GM18517 (cell line): ENCODE results near the gene SNX5.
A peak's percentile ranks its signal among the peaks of the same experiment; 100 is the strongest.
"Not testable (repeated sequence)": the region's sequence is repeated elsewhere in the genome, so short reads cannot be mapped to it uniquely, and the experiment has no call there.

Experiments
- ATAC-seq: cut with Tn5 transposase; IDR thresholded peaks from one replicate; pipeline ENCODE4 v1.9.1; 2021; ENCODE audit warnings: mild to moderate bottlenecking, moderate library complexity; ENCODE audit not compliant: unreplicated experiment

SNX5 gene

DNA sequence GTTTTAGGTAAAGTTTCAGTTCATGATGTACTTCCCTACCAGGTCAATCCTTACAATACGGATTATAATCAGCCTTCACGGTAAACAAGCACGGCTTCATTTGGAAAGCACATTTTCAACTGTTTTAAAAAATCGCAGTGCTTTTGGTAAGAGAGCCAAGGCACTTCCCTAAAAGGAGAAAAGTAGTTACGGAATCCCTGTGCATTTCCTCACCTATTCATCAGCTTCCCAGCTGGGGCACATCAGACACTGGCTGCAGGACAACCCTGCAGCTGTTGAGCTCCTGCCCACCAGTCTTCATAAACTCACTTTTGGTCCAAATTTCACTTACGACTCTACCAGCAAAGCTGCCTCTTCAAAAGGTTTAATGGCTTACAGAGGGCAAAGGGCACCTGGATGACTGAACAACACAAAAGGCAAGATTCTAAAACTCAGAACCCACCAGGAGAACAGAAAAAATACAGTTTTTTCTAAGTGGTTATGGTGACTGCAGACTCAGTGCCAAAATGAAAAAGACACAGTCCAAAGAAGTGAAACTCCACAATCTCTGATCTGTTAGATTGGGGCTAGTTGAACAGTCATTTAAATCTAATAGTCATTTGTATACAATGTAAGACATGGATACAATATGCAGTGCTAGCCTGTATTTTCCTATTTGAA, 7.5 kb downstream of the SNX5 start:
- ATAC-seq = no peak

DNA sequence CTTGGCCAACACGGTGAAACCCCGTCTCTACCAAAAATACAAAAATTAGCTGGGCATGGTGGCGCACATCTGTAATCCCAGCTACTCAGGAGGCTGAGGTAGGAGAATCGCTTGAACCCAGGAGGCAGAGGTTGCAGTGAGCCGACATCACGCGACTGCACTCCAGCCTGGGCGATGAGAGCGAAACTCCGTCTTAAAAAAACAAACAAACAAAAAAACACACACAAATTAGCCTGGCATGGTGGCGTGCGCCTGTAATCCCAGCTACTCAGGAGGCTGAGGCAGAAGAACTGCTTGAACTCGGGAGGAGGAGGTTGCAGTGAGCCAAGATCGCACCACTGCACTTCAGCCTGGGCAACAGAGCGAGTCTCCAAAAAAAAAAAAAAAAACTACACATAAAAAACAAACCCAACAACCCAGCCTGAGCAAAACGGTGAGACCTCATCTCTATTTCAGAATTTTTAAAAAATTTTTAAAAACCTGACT, 8.2 kb downstream of the SNX5 start:
- ATAC-seq = not testable (repeated sequence)

DNA sequence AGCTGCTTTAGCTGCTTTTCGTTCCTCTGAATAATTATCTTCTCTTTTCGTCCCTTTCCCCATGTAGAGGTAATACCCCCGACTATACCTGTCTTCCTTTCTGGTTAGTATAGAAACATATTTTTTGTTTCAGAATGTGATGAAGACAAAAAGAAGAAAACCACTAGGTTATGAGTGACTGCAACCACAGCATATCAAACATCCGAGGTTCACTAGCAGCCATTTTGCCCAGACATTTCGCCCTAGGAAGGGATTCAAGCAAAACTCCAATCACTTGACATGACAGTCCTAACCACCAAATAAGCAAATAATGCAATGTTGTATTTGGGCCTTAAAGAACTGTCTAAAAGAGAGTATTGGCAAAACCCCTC, 9.4 kb downstream of the SNX5 start:
- ATAC-seq = no peak

DNA sequence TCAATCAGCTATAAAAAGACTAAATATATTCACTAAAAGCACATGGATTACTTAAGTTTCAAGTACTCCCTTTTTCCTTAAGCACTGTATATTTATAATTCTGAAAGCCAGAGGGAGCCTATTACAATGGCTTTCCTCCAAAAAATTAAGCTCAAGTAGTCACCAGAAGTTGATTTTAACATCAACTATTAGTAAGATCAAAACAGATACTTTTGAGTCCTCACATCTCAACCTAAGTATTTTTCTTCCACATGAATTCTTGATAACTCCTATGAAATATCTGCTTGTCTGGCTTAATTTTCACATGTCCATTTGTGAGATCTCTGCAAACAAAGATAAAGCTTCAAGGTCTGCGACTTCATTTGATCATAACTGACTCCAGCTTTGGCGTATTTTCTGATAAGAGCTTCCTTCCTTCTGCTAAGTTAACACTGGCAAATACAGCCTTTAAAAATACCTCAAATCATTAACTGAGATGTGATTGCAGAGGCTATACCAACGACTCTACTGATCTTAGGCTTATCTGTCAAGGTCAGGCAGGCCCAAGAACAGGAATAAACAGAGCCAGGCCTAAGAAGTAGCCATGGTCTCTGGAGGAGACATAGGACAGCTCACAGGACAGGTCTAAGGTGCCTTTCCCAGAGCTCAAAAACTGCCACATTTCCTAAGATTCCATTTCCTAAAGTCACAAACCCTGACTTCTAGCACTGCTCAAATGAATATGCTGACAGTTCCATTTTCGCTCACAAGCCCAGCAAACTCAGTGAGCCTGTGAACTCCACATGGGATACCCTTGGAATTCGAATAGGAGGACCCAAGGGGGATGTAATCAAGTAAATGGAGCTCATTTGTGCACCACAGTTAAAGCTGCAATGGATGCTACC, 10.0 kb downstream of the SNX5 start:
- no peak for ATAC-seq

DNA sequence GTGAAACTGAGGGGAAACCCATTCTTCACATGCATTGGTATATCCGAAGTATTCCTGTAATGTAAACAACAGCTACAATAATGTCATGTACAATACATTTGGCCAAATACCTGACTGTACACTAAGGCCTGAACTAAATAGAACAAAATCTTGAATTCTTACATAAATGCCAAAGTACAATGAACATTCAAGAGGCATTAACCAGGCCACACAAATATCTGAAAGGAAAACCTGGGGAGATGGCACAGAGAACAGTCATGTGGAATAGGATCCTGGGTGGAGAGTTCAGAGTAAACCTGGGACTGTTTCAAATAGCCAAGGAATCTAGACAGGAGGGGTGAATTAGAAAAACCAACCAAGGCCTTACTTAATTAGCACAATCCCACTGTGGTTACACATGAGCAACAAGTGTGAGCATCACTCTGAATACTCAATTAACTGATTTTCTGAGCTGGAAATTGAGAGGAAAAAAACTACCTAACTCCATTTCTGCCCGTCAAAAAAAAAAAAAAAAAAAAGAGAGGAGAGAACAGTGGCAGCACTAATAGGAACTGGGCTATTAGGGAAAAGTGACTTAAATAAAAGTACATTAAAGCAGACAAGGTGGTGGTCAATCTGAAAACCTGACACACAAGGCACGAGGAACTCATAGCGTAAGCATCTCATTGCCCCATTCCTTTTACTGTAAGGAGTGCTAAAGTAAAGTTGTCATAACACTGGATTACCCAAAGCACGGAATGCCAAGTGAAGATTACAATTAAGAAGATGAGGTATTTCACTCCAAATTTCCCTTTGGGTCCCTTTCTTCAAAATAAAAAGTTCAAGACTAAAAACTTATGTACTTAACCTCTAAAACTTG, 10.9 kb downstream of the SNX5 start:
- no peak for ATAC-seq

DNA sequence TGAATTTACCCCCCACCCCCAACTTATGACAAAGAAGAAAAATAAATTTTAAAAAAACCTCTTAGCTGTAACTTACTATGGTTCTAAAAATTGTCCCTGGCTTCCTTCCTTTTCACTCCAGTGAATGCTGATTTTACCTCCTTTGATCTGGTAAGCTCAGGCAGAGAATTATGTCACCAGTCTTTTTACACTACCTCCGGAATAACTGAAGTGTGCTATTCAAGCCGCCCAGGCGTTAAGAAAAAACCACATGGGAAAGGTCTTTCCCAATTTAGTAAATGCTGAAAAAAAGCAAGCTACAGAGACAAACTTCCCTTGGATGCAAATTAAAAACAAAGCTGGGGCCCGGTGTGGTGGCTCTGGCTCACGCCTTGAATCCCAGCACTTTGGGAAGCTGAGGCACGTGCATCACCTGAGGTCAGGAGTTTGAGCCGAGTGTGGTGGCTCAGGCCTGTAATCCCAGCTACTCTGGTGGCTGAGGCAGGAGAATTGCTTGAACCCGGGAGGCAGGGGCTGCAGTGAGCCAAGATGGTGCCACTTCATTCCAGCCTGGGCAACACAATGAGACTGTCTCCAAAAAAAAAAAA, 12.4 kb downstream of the SNX5 start:
- no peak for ATAC-seq

DNA sequence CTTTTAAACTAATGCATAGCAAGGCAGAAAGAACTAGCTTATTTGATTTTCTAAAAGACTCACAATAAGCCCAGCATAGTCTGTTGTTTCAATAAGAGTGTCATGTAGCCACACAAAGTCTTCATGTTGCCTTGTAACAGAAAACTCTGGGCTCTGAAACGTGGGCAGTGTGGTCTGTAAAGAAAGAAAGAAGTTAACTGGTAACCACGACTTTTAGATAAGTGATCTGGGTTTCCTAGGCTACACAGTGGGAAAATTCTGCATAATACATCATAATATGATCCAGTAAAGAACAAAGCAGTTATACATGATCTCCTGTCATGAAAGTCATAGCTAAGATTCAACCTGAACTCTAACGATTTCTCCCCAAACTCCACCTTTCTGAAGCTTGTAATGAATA, 13.3 kb downstream of the SNX5 start:
- no peak for ATAC-seq

DNA sequence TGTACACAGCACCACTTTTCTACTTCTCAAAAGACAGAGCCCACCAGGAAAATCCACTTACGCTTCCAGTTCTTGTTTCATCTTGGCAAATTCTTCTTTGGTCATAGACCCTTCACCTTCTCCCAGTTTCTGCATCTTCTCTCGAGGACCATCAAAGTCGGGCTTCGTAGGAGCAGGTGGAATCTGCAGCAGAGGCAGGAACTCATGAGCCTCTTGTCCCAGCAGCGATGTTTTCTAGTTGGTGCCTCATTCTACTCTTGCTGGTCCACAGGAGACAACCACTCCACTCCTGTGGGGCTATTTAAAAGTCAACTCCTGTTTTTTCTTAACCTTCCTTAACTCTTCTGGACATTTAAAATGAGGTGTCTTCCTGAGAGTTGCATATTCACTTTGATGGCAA, 14.7 kb downstream of the SNX5 start:
- no peak for ATAC-seq

DNA sequence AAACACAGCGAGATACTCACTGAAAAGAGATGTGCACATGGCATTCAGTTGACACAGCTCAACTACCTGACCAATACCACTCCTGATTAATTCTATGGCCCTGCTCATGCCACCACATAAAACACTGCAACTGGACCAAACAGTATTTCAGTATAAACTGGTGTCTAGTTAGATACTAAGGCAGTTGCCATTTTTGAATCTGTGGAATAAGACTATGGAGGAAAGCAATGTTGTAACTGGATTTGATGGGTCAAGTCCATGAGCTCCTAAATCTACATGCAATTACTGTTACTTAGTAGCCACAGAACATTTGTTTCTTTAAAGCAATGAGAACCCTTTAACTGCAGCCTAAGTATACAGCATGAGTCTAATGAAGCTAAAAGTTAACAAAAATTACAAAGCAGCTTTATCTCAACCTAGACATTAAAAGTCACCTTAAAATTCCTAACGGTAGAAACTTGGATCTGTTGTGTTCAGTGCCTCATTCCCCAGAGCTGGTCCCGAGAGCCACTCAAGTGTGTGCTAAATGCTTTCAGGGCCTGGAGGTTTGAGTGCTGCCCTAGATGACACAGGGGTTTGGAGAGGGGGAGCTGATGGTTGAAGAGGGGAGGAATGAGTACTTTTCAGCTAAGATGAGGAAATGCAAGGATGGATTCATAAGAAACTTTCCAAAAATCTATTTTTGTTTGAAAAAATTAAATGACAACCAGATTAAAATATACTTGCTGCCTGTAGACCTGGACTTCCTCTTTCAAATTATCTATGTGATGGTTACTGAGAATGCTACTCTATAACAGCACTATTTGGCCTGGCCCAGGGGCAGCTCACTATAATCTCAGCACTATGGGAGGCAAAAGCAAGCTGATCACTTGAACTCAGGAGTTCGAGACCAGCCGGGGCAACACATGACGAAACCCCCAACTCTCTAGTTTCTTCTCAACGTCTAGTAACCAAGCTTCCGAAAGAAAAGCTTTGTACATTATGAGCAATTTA, 15.6 kb downstream of the SNX5 start:
- no peak for ATAC-seq

DNA sequence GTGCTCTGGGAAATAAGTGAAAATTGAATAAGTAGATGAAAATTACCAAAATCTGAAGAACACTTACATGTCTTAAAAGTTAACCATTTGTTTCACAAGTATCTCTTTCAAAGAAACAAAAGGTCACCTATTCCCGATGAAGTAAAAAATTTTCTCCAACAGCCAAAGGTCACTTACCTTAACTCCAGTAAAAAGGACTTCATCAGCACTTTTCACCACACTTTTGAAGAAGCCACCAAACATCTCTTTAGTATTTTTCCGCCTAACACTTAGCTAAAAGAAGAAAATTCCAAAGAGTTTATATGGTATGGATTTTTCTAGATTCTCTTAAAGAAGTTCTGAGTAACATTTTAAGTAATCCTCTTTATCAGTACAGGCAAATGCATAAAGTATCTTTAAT, 17.3 kb downstream of the SNX5 start:
- no peak for ATAC-seq

DNA sequence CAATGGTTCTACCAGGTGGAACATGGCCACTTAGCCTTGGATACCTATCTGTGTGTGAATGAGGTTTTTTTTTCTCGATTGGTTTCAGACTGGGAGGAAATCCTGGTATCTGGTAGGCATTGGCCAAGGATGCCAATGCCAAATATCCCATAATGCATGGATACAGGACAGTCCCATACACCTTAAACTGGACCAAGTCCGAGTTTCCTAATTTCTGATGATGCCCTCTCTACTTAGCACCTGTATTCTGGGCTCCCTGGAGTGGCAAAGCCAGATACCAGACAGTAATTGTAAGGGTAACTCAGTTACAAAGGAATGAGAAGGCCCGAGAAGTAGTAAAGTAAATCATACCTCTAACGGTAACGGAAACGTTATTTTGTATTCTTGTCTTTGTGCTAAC, 17.9 kb downstream of the SNX5 start:
- ATAC-seq = no peak

DNA sequence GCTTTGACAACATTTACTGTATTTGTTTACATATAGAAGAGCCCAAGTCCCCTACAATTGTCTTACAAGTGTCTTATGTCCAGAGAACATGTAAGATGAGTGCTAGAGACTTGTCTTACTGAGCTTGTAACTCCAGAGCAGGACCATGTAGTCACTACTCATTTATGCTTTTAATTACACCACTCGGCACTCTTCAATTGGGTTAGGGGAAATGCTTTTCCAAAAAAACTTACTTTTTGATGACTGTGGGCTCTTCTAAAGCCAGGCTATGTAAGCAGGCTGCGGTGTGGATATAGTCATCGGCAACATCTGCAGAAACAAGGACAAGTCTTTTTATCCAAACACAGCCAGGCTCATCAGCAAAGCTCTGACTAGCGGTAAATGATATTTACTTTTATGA, 18.7 kb downstream of the SNX5 start:
- ATAC-seq = no peak

DNA sequence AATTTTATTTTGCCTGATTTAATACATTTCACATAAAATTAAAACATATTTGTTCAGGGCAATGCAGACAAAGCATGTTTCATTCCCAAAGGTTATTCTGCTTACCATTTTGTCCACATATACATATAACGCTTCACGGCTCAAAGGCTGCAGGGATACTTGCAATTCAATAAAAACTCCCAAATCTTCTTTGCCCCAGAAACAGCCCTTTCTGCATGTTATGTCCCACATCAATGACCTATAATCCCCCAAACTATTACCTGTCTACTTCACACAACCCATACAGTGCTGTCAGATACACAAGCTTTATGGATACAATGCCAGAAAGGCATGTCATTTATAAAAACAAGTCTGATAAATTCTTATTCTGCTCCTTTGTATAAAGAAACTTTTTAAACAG, 20.2 kb downstream of the SNX5 start:
- ATAC-seq = no peak

DNA sequence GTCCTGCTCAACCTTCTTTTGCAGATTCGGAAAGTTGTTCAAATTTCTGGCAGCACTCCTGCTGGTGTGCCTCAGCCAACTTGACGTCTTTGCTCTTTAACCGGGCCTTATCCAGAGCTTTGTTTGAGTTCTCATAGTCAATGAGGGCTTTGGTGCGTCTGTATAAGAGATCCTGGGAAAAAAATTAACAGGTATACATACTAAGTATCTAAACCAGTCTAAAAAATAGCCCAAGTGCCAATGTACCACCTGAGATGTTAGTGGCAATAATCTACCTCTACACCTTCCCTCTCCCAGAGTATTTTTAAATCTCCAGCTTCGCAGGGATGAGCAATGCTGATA, 21.1 kb downstream of the SNX5 start:
- no peak for ATAC-seq

DNA sequence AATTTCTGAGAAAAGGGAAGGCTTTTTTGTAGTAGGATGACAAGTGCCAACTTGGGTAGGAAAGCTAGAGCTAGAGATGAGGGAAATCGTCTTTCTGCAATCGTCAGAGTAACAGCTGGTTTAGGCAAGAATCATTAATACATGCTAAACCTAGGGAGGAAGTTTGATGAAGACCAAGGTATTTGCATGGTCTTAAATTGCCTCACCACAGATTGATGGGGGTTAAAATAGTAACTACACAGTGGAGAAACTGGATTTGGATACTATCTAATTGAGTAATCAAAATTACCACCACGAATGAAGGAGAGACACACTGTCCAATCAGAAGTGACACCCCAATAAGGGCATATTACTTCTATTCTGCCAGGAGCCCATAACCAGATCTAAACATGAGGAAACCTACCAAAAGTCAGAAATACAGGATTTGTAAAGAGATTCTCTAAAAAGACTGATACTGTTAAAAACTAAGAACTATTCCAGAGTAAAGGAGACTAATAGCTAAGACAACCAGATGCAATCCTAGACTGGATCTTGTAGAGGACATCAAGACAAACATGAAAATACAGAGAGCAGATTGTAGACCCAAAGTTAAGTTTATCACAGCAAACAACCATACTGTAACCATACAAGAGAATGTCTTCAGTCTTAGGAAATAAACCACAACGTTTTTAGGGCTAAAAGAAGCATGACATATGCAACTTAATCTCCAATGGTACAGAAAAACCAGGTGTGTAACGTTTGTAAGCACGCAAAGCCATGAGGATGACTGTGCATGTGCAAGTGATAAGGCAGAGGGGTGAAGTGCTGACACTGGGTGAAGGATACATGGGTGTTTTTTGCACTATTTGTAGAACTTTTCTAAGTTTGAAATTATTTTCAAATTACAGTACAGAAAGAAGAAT, 21.8 kb downstream of the SNX5 start:
- ATAC-seq = no peak

DNA sequence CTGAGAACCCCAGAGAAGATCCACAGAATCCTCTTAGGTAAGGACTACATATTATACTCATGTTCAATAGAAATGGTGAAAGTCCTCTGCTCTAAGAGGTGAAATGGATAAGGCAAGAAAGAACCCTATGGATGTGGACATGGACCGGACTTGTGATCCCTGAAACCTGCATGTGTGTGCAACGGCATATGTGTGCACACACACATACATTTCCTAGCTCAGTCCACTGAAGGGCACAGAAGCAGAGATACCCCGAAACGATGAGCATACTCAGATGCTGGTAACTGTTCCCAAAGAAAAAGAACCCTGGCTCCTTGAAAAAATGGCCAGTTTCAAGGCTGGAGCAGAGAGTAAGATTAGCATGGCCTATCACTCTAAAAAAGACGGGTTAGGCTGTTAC, 22.6 kb downstream of the SNX5 start:
- no peak for ATAC-seq

DNA sequence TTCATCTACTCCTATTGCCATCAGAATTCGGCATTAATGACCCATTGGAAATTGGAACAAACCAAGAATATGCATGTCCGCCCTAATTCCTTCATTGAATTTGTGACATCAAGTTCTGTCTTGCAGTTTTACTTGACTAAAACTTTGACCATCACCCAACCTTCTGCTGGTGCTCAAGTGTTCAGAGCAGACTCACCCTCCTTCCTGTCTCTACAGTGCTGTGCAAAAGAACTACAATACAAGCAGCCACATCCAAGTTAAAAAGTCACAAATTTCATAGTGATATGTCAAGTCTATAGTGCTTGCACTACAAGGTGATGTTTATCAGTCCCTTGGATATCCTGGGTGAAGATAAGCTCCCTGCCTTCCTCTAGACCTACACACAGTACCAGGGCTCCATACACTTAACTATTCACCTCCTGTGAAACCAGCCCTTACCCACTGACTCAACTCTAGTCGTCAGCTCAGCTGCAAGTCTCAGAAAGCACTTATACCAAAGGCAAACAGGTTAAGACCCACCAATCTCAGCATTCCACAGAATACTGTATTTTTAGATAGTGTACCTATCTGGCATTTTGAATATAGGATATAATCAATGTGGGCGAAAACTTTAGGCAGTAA, 23.6 kb downstream of the SNX5 start:
- no peak for ATAC-seq

DNA sequence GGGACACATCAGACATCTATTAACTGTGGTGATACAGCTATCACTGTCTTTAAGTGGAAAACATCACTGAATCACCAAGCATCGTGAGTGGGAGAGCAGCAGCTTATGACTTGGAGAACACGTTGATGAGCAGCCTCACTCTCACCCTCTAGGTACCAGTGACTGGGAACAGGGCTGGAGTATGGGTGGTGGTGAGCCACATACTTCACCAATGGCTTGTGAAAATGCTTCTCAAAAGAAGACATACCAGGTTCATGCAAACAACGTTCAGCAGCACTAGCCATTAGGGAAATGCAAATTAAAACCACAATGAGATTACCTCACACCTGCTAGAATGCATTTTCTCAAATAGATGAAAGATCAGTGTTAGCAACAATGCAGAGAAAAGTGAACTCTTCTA, 25.3 kb downstream of the SNX5 start:
- peak; percentile 66 for ATAC-seq

DNA sequence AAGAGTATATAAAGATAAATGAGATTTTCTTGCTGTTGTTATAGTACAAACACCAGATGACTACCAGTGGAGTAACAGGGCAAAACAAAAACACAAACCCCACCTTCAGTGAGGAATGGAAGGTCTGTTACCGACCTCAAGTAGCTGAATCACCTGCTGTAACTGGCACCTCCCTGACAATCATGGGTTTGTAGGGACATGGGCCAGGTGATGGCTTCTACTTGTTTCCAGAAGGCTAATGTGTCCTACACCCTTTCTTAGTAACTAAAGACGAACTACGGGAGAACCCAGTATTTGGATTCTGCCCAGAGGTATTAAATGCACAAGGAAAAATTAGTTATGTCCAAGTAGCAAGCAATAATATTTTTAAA, 26.8 kb downstream of the SNX5 start:
- ATAC-seq = no peak
